K562 (cell line): ENCODE data around the gene PIEZO2. TPM values are rescaled to one million over a fixed set of nuclear protein-coding genes. Genes with fewer than 3 reads are reported as not detected.

Experiments used
- ATAC-seq: fragments of 200-7000 bp; cut with Tn5 transposase; 3 replicates; pipeline ENCODE4 v1.9.1; 2020; ENCODE audit warnings: moderate library complexity
- BruUV-seq: library from RNA; stranded (reverse); fragments of 400-500 nt; replicated peaks from 2 replicates; lab custom pipeline; 2021; lab: Mats Ljungman, UMichigan
- CTCF ChIA-PET: fragments of 300-600 bp; formaldehyde crosslinking; extraction: SDS; loops from one replicate; lab custom pipeline; 2021; ENCODE audit warnings: low intra/inter-chr PET ratio; lab: Yijun Ruan, JAX
- POLR2A ChIA-PET: fragments of 300-600, 350-650 bp; sonication (Branson Sonifier 250); formaldehyde crosslinking; extraction: SDS; loops from one replicate; lab custom pipeline; 2021; ENCODE audit warnings: antibody characterized with exemption, inconsistent platforms; lab: Yijun Ruan, JAX
- DNase-seq, 4 experiments: peaks; one replicate each; pipeline versions ENCODE4 v3.0.0 to v3.0.0-alpha.2; 2011 to 2018; ENCODE audit warnings: low spot score in 3 of 4, mixed read lengths in 3 of 4; ENCODE audit errors: extremely low read depth in 1 of 4
- FAIRE-seq: peaks from 2 replicates; lab custom pipeline; 2011; peaks lifted over from hg19 to GRCh38; lab: Jason Lieb, UNC
- H2AFZ ChIP-seq: 2 replicates; pipeline ENCODE4 v1.6.0; 2011; ENCODE audit warnings: low read depth, low read length, control low read depth, inconsistent platforms
- H3K27ac ChIP-seq: fragments of 200-600 bp; 3 replicates; pipeline ENCODE4 v1.8.0; 2011; ENCODE audit warnings: low read depth, mild to moderate bottlenecking, control low read depth, inconsistent platforms, low read length, moderate library complexity, mixed read lengths; ENCODE audit errors: extremely low read depth
- H3K27me3 ChIP-seq, 2 experiments: fragments of 300-600 bp in 1 of 2; 2 replicates in 1 of 2; 3 replicates in 1 of 2; pipeline versions ENCODE4 v1.6.0 to v1.8.0; 2011; ENCODE audit warnings: inconsistent platforms in 2 of 2, low read length in 2 of 2, mild to moderate bottlenecking in 1 of 2, mixed read lengths in 1 of 2, moderate library complexity in 1 of 2; ENCODE audit not compliant: control insufficient read depth in 2 of 2, insufficient read depth in 2 of 2
- H3K36me3 ChIP-seq: fragments of 300-600 bp; 3 replicates; pipeline ENCODE4 v1.8.0; 2011; ENCODE audit warnings: mild to moderate bottlenecking, low read length, inconsistent platforms; ENCODE audit not compliant: control insufficient read depth, insufficient read depth
- H3K4me1 ChIP-seq, 2 experiments: fragments of 200-600 bp in 1 of 2; replicated peaks in 1 of 2; 2 replicates in 1 of 2; 3 replicates in 1 of 2; pipeline versions ENCODE4 v1.5.1 to v1.8.0; 2011; ENCODE audit warnings: inconsistent platforms in 2 of 2, low read length in 2 of 2, mild to moderate bottlenecking in 1 of 2, mixed read lengths in 1 of 2, moderate library complexity in 1 of 2; ENCODE audit not compliant: control insufficient read depth in 2 of 2, insufficient read depth in 2 of 2
- H3K4me2 ChIP-seq: 2 replicates; pipeline ENCODE4 v1.6.1; 2011; ENCODE audit warnings: low read length, control low read depth, inconsistent platforms, mixed read lengths; ENCODE audit not compliant: insufficient read depth
- H3K4me3 ChIP-seq: fragments of 200-600 bp; sonication (generic), shearing (Covaris generic); 2 replicates; pipeline ENCODE4 v1.5.1; 2016; ENCODE audit warnings: control low read depth, inconsistent platforms
- H3K79me2 ChIP-seq: fragments of 200-600 bp; 3 replicates; pipeline ENCODE4 v1.8.0; 2011; ENCODE audit warnings: low read length, inconsistent platforms; ENCODE audit not compliant: control insufficient read depth, insufficient read depth
- H3K9ac ChIP-seq, 2 experiments: 2 replicates each; pipeline versions ENCODE4 v1.6.0 to v1.6.1; 2011; ENCODE audit warnings: low read depth in 2 of 2, low read length in 2 of 2, control low read depth in 1 of 2, inconsistent platforms in 1 of 2, mild to moderate bottlenecking in 1 of 2, mixed read lengths in 1 of 2; ENCODE audit not compliant: insufficient read depth in 1 of 2
- H3K9me1 ChIP-seq: one replicate; pipeline ENCODE4 v1.6.0; 2011; ENCODE audit warnings: inconsistent platforms, mild to moderate bottlenecking, low read length, moderate library complexity; ENCODE audit not compliant: control insufficient read depth, insufficient read depth
- H3K9me3 ChIP-seq: replicated peaks from 2 replicates; pipeline ENCODE4 v1.5.1; 2011; ENCODE audit warnings: low read depth, low read length, inconsistent platforms; ENCODE audit not compliant: control insufficient read depth, insufficient read depth
- H4K20me1 ChIP-seq: replicated peaks from 2 replicates; pipeline ENCODE4 v1.6.1; 2011; ENCODE audit warnings: low read length, inconsistent platforms, mixed read lengths; ENCODE audit not compliant: control insufficient read depth, insufficient read depth
- ARID2 ChIP-seq: fragments of 450-650 bp; IDR thresholded peaks from 2 replicates; pipeline ENCODE4 v1.6.1; 2017; ENCODE audit warnings: antibody characterized with exemption, mild to moderate bottlenecking
- GATA2 ChIP-seq: sonication (generic); formaldehyde crosslinking; IDR thresholded peaks from 2 replicates; pipeline ENCODE4 v1.4.0; 2020; ENCODE audit warnings: mild to moderate bottlenecking, missing genetic modification reagents
- GTF2E2 ChIP-seq: fragments of 200-800 bp; sonication (Bioruptor generic); IDR thresholded peaks from 2 replicates; pipeline ENCODE4 v1.6.1; 2016; ENCODE audit warnings: missing genetic modification characterization, missing compliant biosample characterization
- HNRNPLL ChIP-seq: fragments of 200-400 bp; formaldehyde crosslinking; IDR thresholded peaks from 2 replicates; pipeline ENCODE4 v1.6.1; 2017; ENCODE audit warnings: low read length, low read depth, mild to moderate bottlenecking; ENCODE audit not compliant: poor library complexity, severe bottlenecking
- JUN ChIP-seq, 2 experiments: sonication (generic) in 1 of 2; formaldehyde crosslinking in 1 of 2; IDR thresholded peaks; 2 replicates each; pipeline versions ENCODE4 v1.6.1 to v1.8.0; 2012 to 2022; ENCODE audit warnings: borderline replicate concordance in 2 of 2, mild to moderate bottlenecking in 2 of 2, improper control_type of control experiment in 1 of 2, low read depth in 1 of 2, low read length in 1 of 2, missing genetic modification reagents in 1 of 2
- MIER1 ChIP-seq: fragments of 450-650 bp; IDR thresholded peaks from 2 replicates; pipeline ENCODE4 v1.6.1; 2016; ENCODE audit warnings: antibody characterized with exemption, mild to moderate bottlenecking, low read depth
- MTF1 ChIP-seq: fragments of 250-450 bp; sonication (Bioruptor Pico); IDR thresholded peaks from 2 replicates; pipeline ENCODE4 v1.9.0; 2021; ENCODE audit warnings: moderate library complexity, mild to moderate bottlenecking, inconsistent platforms, borderline replicate concordance
- RFX7 ChIP-seq: fragments of 250-450 bp; sonication (Bioruptor Pico); IDR thresholded peaks from 2 replicates; pipeline ENCODE4 v1.5.1; 2021; ENCODE audit warnings: mild to moderate bottlenecking
- SOX6 ChIP-seq: fragments of 450-650 bp; IDR thresholded peaks from 2 replicates; pipeline ENCODE4 v1.6.1; 2014; ENCODE audit warnings: mild to moderate bottlenecking
- STAG1 ChIP-seq: sonication (generic); formaldehyde crosslinking; IDR thresholded peaks from 2 replicates; pipeline ENCODE4 v1.5.0; 2020; ENCODE audit warnings: missing genetic modification reagents, borderline replicate concordance
- U2AF1 ChIP-seq: fragments of 200-400 bp; formaldehyde crosslinking; optimal IDR thresholded peaks from 2 replicates; pipeline ENCODE3; 2017; ENCODE audit warnings: mild to moderate bottlenecking, low read depth, low read length, moderate library complexity
- U2AF2 ChIP-seq: fragments of 200-400 bp; formaldehyde crosslinking; optimal IDR thresholded peaks from 2 replicates; pipeline ENCODE3; 2017; ENCODE audit warnings: low read depth, mild to moderate bottlenecking, low read length
- ZNF589 ChIP-seq: fragments of 200-800 bp; sonication (Bioruptor generic); IDR thresholded peaks from 2 replicates; pipeline ENCODE4 v1.6.1; 2016; ENCODE audit warnings: low read depth, missing genetic modification characterization, missing compliant biosample characterization
- WGBS: fragments of 100-300 bp; shearing (Covaris generic); methylation state at CpG from one replicate; pipeline ENCODE4 v1.1.6; 2016; ENCODE audit warnings: low coverage, mixed read lengths; ENCODE audit not compliant: insufficient coverage; ENCODE audit errors: missing lambda C conversion rate; 5-methylcytosine and 5-hydroxymethylcytosine counted together
- in situ Hi-C: fragments of 300-500 bp; cut with MboI; formaldehyde crosslinking; loops from 4 replicates; pipeline ENCODE4 v1.15.0; 2018; ENCODE audit warnings: inconsistent platforms, mixed read lengths
- intact Hi-C: fragments of 100-400 bp; cut with micrococcal nuclease; formaldehyde crosslinking; loops from 2 replicates; pipeline ENCODE4 v1.14.2; 2022
- polyA plus RNA-seq, 8 experiments: library from polyadenylated mRNA; depleted of rRNA in 4 of 8; stranded (reverse) in 5 of 8; unstranded in 3 of 8; fragments of >200 nt; fragmentation: Nextera tagmentation in 2 of 8; fragmentation: Illumina TruSeq in 1 of 8; extraction: Ambion mirVana in 2 of 8; extraction: Trizol in 1 of 8; gene quantifications; 2 replicates each; pipeline versions ENCODE4 v1.2.1 to v1.2.3, GENCODE V29; 2011 to 2014; ENCODE audit warnings: inconsistent platforms in 1 of 8, missing spikeins in 1 of 8
- total RNA-seq, 7 experiments: library from RNA; depleted of rRNA in 6 of 7; stranded (reverse); fragments of >200 nt in 6 of 7; fragmentation: Illumina TruSeq in 2 of 7; extraction: Trizol in 2 of 7; gene quantifications; 2 replicates each; pipeline versions ENCODE4 v1.2.1 to v1.2.3, GENCODE V29; 2011 to 2021; ENCODE audit warnings: low replicate concordance in 1 of 7
- TF ChIP-seq, protein P1 (sequence below): IDR thresholded peaks from 2 replicates; pipeline ENCODE4 v1.6.1; 2011; ENCODE audit not compliant: insufficient read length; ENCODE audit errors: extremely low read depth
- TF ChIP-seq, protein P2 (sequence below): fragments of 250-450 bp; sonication (Bioruptor Pico); IDR thresholded peaks from 2 replicates; pipeline ENCODE4 v1.8.0; 2022; ENCODE audit warnings: moderate library complexity, mild to moderate bottlenecking, inconsistent platforms
- TF ChIP-seq, protein P3 (sequence below): sonication (generic); formaldehyde crosslinking; IDR thresholded peaks from 2 replicates; pipeline ENCODE4 v1.8.1; 2023; ENCODE audit warnings: mild to moderate bottlenecking, missing genetic modification reagents
- TF ChIP-seq, protein P4 (sequence below), 2 experiments: IDR thresholded peaks in 1 of 2; conservative IDR thresholded peaks in 1 of 2; 2 replicates each; pipeline ENCODE4 v1.6.1; 2016; ENCODE audit warnings: low read depth in 2 of 2, mild to moderate bottlenecking in 1 of 2, missing compliant biosample characterization in 1 of 2, missing genetic modification characterization in 1 of 2, moderate library complexity in 1 of 2

Gene PIEZO2
- total and polyA plus RNA-seq, 9 of the 15 experiments (the other 6 are each of a cell fraction or from before 2014, with no cell fraction given): 0.54 to 4.1 (median 2.0) TPM

DNA sequence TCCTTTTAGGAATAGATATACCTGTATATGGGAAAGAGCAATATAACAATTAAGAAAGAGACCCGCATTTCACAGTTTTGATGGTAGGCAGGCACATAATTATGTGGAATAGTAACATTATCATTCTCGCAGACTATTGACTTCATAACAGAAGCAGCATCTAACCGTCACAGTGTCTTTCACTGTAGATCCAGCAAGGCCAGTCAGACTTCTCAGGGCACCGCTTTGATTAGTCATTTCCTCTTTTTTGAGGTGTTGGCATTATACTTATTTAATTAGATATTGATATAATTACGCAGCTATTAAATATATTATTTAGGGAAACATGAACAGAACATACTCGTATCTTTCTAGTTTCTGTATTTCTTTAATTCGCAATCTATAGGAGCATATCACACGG, 447.2 kb downstream of the PIEZO2 start:
- intact Hi-C loops: no loop called here
- TF ChIP-seq U2AF2 (no peak), MTF1 (CRISPR knock-in tag) (no peak), U2AF1 (no peak), ZNF589 (no peak), SOX6 (no peak), ARID2 (no peak), MIER1 (no peak), STAG1 (CRISPR knock-in tag) (no peak), GATA2 (CRISPR knock-in tag) (no peak), JUN (IDR thresholded peaks at IDR 0.05; ENCODE audit: borderline replicate concordance, low read depth, low read length) (no peak), JUN (CRISPR knock-in tag; IDR thresholded peaks at IDR 0.05; ENCODE audit: borderline replicate concordance) (no peak), GTF2E2 (tag) (no peak), HNRNPLL (no peak), RFX7 (CRISPR knock-in tag) (no peak)
- TF ChIP-seq, protein P1, sequence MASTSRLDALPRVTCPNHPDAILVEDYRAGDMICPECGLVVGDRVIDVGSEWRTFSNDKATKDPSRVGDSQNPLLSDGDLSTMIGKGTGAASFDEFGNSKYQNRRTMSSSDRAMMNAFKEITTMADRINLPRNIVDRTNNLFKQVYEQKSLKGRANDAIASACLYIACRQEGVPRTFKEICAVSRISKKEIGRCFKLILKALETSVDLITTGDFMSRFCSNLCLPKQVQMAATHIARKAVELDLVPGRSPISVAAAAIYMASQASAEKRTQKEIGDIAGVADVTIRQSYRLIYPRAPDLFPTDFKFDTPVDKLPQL: no peak
- TF ChIP-seq, protein P2, sequence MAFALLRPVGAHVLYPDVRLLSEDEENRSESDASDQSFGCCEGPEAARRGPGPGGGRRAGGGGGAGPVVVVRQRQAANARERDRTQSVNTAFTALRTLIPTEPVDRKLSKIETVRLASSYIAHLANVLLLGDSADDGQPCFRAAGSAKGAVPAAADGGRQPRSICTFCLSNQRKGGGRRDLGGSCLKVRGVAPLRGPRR: no peak
- TF ChIP-seq, protein P3, sequence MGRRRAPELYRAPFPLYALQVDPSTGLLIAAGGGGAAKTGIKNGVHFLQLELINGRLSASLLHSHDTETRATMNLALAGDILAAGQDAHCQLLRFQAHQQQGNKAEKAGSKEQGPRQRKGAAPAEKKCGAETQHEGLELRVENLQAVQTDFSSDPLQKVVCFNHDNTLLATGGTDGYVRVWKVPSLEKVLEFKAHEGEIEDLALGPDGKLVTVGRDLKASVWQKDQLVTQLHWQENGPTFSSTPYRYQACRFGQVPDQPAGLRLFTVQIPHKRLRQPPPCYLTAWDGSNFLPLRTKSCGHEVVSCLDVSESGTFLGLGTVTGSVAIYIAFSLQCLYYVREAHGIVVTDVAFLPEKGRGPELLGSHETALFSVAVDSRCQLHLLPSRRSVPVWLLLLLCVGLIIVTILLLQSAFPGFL (CRISPR knock-in tag): no peak
- TF ChIP-seq, protein P4, sequence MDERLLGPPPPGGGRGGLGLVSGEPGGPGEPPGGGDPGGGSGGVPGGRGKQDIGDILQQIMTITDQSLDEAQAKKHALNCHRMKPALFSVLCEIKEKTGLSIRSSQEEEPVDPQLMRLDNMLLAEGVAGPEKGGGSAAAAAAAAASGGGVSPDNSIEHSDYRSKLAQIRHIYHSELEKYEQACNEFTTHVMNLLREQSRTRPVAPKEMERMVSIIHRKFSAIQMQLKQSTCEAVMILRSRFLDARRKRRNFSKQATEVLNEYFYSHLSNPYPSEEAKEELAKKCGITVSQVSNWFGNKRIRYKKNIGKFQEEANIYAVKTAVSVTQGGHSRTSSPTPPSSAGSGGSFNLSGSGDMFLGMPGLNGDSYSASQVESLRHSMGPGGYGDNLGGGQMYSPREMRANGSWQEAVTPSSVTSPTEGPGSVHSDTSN (CRISPR knock-in tag; IDR thresholded peaks at IDR 0.05; ENCODE audit: low read depth): no peak
- TF ChIP-seq, protein P4 (tag; conservative IDR thresholded peaks at IDR 0.05; ENCODE audit: low read depth): no peak

More for the DNA sequence above, 447.2 kb downstream of the PIEZO2 start:
- Histone ChIP-seq H3K9me1 (no peaks in the 10 kb centered on the region), H3K79me2 (no peaks in the 10 kb centered on the region), H3K9me3 (no peaks in the 10 kb centered on the region), H4K20me1 (no peaks in the 10 kb centered on the region), H3K4me1 (no peaks in the 10 kb centered on the region), H3K9ac (no peak overlapping the region), H3K4me3 (no peak overlapping the region), H3K4me2 (no peak overlapping the region), H3K27ac (no peak overlapping the region), H2AFZ (no peak overlapping the region), H3K36me3 (no peaks in the 10 kb centered on the region), H3K27me3 (peaks cover 52 to 59% of the 10 kb centered on the region in 2 experiments)
- WGBS: 2% methylated on average over 8 of the region's 8 CpGs
- DNase-seq (no peak), FAIRE-seq (no peak), ATAC-seq (no peak)
- ChIA-PET CTCF (no interaction called here), POLR2A (interaction anchor here (0.9 kb wide), 1 partner anchor 675 kb away, joined by 3 read pairs; no protein-coding TSS in a partner anchor)
- in situ Hi-C loops: no loop called here
- no TSS peak for BruUV-seq
